HG02938 (cell line): Measurements from ENCODE around the gene CEACAM5.

Experiments used
- ATAC-seq: cut with Tn5 transposase; IDR thresholded peaks from one replicate; pipeline ENCODE4 v1.9.1; 2021; ENCODE audit warnings: mild to moderate bottlenecking, moderate library complexity; ENCODE audit not compliant: unreplicated experiment

CEACAM5 gene

DNA sequence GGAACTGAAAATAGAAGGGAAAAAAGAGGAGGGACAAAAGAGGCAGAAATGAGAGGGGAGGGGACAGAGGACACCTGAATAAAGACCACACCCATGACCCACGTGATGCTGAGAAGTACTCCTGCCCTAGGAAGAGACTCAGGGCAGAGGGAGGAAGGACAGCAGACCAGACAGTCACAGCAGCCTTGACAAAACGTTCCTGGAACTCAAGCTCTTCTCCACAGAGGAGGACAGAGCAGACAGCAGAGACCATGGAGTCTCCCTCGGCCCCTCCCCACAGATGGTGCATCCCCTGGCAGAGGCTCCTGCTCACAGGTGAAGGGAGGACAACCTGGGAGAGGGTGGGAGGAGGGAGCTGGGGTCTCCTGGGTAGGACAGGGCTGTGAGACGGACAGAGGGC, at the start of gene CEACAM5:
CEACAM5 (plus strand) TSS at position 146 of the 400 bp plus-strand sequence; CDS start at position 252, 106 bp downstream.
- no peak for ATAC-seq

DNA sequence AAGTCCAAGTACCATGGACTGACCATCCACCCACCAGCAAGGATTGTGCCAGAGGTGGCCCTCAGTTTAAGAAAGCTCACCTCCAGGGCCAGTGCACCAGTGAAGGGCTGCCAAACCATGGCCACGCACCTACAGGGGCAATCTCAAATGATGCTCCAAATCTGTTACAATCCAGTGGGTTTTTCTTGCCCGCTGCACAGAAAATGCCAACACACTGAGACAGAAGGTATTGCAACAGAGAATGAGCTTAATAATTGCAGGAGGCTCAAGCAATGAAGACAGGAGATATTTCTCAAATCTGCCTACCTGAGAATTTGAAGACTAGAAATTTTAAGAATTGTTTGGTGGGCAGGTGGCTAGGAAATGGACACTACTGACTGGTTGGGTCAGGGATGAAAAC, 42.4 kb upstream of the CEACAM5 start:
- no peak for ATAC-seq

DNA sequence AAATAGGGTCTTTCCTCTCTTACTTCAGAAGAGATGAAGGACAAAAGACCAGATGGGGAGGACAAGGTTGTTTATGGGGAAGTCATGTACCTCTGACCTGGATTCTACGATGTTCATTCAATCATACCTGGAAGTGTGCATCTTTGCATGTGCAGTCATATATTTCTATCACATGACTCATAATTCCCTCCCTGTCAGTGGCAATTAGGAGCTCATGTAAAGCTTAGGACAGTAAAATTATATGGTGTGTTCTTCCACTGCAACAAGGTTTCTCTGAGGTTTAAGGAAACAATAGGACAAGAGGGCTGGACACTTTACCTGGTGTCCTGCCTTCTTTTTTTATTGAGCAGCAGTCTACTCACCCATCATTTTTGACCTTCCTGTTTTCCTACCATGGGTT, 40.1 kb upstream of the CEACAM5 start:
- no peak for ATAC-seq

DNA sequence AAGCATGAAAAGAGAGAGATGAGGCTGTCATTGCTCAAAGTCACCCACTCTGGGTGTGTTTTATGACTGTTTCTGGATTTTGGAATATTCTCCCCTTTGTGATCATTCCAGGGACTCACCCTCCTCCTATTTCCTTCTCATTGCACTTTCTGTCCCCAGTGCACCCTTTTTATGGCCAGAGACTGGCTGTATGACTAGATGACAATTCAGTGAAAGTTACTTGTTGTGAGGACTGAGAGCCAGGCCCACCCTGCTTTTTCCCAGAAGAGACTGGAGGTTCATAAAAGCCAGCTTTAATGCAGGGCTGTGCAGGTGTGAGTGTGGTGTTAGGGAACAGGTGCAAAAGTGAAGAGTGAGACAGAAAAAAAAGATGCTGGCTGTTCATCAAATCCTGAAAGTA, 37.7 kb upstream of the CEACAM5 start:
- ATAC-seq, result no peak

DNA sequence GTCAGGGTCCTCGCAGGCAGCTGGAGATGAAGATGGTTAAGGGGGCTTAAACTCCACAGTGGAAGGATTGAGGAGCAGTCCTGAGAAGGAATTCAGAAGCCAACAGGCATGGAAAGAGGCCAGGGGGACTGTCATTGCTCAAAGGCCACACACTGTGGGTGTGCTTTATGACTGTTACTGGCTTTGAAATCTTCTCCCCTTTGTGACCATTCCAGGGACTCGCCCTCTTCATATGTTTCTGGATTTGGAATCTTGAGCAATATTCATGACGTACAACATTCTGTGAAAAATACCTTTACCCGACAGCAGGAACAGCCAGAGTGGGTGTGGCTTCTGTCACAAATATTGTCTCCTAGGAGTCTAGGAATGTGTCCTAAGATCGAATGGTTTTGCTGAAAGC, 36.9 kb upstream of the CEACAM5 start:
- no peak for ATAC-seq

DNA sequence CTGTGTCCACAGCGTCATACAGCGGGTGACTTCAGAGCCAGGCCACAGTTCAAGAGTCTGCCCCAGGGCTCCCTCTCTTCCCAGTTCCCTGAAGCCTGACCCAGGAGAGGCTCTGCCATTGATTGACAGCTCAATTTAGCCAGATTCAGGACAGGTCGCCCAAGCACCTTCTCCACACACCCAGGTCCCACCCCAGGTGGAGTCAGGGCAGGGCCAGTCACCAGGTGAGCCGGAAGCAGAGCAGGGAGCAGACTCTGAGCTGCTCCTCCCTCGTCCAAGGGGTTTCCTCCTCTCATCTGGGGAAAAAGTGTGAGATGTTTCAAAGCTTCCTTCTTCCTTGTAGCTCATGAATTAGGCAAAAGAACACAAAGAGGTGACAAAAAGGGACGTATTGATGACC, 26.0 kb upstream of the CEACAM5 start:
- no peak for ATAC-seq

DNA sequence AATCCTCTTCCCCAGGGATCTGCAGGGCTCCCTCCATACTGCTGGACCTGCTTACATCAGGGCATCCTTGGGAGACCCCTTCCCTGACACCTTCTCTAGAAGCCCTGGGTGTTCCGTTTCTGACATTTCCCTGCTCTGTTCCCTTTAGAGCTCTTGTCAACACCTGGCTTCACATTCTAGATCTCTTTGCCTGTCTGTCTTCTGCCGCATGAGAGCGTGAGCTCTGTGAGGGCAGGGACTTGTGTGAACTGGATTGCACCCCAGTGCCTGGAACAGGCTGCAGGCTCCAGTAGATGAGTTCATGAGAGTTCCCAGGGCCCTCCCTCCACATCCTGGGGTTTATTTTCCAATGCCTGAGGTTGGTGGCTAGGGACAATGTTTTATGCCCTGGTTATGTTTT, 21.0 kb upstream of the CEACAM5 start:
- no peak for ATAC-seq

DNA sequence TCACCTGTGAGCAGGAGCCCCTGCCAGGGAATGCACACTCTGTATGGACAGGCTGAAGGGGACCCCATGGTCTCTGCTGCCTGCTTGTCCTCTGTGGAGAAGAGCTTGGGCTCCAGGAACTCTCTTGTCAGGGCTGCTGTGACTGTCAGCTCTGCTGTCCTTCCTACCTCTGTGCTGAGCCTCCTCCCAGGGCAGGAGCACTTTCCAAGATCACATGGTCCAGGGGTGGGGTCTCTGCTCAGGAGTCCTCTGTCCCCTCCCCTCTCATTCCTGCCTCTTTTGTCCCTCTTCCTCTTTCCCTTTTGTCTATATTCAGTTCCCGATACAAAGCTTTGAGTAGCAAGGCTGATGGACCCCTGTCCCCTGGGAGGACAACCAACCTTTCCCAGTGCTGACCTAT, 20.3 kb upstream of the CEACAM5 start, which contains the start of gene CEACAM7:
CEACAM7 (minus strand) TSS at position 173 of the 400 bp plus-strand sequence; CDS start at position 68, 105 bp downstream.
- no peak for ATAC-seq

DNA sequence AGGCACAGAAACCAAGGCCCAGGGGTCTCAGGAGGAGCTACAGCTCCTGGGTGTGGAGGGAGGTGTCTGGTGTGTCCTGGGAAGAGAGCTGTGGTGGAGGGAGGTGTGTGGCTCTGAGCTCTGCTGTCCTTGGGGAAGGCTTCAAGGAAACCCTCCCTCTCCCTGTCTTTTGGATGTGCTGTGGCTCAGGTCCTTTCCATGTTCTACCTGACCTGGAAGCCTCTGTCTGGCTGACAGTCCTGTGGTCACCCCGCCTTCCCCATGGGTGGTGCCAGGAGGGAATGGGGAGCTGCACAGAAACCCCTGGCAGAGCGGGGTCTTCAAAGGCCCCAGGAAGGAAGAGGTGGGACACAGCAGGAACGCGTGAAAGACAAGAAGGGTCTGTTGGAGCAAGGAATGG, 19.7 kb upstream of the CEACAM5 start:
- ATAC-seq, result no peak

DNA sequence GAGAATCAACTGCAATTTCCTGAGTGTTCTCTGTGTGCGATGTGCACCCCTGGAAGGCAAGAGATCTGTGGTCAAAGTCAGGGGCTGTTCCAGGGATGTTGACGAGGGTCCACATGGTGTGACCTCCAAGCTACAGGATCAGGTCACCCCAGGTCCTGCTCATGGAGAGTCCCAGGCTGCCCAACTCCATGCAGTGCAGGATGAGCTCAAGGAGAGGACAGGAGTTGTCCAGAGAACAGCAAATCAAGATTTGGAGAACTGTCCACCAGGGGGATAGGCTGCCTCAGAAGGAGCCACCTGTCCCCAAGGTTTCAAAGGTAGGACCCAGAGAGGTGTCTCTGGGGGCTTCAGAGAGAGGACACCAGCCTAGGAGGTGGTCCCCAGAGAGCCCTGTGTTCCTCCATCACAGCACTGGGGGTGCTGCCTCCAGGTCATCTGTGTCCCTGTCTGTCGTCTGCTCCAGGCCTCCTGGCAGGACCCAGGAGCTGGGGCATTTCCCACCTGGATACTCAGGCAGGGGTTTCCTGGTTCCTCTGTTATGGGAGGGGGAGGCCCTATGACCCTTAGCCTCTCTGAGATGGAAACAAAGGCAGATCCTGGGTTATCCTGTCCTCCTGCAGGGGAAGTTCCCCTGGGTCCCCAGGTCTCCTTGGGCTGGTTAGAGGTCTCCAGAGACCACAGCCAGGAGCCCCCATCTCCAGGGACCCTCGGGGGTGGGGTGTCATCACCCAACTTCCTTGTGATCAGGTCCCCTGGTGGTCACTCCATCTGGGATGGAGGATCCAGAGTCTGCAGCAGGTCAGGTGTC, 18.2 kb upstream of the CEACAM5 start:
- ATAC-seq, result no peak

DNA sequence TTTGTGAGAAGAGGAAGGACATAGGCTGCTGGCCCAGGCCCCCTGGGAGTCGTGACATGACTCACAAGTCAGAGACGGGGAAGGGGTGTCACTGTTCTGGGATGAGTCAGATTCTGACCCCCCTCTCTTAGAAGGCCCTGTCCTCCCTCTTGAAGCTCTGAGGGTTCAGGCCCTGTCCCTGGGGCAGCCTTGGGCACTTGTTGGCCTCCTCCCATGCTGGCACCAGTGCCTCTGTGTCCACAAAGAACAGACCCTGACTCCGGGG, 17.7 kb upstream of the CEACAM5 start:
- no peak for ATAC-seq

DNA sequence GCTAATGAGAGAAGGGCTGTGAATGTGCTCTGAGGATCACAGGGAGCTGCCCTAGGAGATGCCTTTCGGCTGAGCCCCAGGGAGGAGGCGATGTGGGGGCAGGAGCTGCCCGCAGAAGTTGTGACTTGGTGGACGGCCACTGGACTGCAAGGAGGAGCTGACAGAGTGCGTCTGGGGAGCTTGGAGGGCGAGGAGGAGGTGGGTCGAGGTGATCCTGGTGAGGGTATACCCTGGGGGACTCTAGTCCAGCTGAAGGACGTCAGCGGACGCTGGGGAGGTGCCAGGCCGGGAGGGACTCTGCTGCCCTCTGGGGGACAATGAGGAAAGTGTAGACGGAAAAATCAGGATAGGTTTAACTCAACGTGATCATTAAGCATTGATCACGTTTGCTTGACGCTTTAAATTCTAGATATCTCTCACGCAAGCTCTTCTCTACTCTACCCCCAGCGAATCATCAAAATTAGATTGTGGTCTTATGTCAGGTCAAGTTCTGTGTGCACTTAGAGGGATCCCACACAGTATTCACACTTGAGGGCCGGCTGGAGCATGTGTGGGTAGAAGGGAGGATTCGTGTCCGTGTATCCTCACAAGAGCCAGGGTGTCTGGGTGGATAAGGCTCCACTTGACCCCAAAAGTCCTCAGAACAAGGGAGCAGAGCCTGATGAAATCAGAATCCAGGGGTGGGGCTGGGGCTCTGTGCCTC, 17.0 kb upstream of the CEACAM5 start:
- ATAC-seq, result no peak

DNA sequence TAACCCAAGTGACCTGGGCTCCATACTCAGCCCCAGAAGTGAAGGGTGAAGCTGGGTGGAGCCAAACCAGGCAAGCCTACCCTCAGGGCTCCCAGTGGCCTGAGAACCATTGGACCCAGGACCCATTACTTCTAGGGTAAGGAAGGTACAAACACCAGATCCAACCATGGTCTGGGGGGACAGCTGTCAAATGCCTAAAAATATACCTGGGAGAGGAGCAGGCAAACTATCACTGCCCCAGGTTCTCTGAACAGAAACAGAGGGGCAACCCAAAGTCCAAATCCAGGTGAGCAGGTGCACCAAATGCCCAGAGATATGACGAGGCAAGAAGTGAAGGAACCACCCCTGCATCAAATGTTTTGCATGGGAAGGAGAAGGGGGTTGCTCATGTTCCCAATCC, 14.2 kb upstream of the CEACAM5 start:
- no peak for ATAC-seq

DNA sequence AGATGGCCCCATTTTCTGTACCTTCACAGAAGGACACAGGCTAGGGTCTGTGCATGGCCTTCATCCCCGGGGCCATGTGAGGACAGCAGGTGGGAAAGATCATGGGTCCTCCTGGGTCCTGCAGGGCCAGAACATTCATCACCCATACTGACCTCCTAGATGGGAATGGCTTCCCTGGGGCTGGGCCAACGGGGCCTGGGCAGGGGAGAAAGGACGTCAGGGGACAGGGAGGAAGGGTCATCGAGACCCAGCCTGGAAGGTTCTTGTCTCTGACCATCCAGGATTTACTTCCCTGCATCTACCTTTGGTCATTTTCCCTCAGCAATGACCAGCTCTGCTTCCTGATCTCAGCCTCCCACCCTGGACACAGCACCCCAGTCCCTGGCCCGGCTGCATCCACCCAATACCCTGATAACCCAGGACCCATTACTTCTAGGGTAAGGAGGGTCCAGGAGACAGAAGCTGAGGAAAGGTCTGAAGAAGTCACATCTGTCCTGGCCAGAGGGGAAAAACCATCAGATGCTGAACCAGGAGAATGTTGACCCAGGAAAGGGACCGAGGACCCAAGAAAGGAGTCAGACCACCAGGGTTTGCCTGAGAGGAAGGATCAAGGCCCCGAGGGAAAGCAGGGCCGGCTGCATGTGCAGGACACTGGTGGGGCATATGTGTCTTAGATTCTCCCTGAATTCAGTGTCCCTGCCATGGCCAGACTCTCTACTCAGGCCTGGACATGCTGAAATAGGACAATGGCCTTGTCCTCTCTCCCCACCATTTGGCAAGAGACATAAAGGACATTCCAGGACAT, 13.4 kb upstream of the CEACAM5 start:
- ATAC-seq, result no peak

DNA sequence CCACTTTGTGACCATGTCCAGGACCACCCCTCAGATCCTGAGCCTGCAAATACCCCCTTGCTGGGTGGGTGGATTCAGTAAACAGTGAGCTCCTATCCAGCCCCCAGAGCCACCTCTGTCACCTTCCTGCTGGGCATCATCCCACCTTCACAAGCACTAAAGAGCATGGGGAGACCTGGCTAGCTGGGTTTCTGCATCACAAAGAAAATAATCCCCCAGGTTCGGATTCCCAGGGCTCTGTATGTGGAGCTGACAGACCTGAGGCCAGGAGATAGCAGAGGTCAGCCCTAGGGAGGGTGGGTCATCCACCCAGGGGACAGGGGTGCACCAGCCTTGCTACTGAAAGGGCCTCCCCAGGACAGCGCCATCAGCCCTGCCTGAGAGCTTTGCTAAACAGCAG, 12.7 kb upstream of the CEACAM5 start:
- no peak for ATAC-seq

DNA sequence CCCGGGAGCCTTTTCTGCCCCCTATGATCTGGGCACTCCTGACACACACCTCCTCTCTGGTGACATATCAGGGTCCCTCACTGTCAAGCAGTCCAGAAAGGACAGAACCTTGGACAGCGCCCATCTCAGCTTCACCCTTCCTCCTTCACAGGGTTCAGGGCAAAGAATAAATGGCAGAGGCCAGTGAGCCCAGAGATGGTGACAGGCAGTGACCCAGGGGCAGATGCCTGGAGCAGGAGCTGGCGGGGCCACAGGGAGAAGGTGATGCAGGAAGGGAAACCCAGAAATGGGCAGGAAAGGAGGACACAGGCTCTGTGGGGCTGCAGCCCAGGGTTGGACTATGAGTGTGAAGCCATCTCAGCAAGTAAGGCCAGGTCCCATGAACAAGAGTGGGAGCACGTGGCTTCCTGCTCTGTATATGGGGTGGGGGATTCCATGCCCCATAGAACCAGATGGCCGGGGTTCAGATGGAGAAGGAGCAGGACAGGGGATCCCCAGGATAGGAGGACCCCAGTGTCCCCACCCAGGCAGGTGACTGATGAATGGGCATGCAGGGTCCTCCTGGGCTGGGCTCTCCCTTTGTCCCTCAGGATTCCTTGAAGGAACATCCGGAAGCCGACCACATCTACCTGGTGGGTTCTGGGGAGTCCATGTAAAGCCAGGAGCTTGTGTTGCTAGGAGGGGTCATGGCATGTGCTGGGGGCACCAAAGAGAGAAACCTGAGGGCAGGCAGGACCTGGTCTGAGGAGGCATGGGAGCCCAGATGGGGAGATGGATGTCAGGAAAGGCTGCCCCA, 11.8 kb upstream of the CEACAM5 start:
- no peak for ATAC-seq

DNA sequence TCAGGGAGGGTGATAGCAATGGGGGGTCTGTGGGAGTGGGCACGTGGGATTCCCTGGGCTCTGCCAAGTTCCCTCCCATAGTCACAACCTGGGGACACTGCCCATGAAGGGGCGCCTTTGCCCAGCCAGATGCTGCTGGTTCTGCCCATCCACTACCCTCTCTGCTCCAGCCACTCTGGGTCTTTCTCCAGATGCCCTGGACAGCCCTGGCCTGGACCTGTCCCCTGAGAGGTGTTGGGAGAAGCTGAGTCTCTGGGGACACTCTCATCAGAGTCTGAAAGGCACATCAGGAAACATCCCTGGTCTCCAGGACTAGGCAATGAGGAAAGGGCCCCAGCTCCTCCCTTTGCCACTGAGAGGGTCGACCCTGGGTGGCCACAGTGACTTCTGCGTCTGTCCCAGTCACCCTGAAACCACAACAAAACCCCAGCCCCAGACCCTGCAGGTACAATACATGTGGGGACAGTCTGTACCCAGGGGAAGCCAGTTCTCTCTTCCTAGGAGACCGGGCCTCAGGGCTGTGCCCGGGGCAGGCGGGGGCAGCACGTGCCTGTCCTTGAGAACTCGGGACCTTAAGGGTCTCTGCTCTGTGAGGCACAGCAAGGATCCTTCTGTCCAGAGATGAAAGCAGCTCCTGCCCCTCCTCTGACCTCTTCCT, 11.1 kb upstream of the CEACAM5 start:
- ATAC-seq, result no peak

DNA sequence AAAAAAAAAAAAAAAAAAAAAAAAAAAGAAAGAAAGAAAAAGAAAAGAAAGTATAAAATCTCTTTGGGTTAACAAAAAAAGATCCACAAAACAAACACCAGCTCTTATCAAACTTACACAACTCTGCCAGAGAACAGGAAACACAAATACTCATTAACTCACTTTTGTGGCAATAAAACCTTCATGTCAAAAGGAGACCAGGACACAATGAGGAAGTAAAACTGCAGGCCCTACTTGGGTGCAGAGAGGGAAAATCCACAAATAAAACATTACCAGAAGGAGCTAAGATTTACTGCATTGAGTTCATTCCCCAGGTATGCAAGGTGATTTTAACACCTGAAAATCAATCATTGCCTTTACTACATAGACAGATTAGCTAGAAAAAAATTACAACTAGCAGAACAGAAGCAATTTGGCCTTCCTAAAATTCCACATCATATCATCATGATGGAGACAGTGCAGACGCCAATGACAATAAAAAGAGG, 9.6 kb upstream of the CEACAM5 start:
- no peak for ATAC-seq

DNA sequence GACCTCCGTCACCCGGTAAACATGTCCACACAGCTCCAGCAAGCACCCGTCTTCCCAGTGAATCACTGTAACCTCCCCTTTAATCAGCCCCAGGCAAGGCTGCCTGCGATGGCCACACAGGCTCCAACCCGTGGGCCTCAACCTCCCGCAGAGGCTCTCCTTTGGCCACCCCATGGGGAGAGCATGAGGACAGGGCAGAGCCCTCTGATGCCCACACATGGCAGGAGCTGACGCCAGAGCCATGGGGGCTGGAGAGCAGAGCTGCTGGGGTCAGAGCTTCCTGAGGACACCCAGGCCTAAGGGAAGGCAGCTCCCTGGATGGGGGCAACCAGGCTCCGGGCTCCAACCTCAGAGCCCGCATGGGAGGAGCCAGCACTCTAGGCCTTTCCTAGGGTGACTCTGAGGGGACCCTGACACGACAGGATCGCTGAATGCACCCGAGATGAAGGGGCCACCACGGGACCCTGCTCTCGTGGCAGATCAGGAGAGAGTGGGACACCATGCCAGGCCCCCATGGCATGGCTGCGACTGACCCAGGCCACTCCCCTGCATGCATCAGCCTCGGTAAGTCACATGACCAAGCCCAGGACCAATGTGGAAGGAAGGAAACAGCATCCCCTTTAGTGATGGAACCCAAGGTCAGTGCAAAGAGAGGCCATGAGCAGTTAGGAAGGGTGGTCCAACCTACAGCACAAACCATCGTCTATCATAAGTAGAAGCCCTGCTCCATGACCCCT, 9.0 kb upstream of the CEACAM5 start:
- no peak for ATAC-seq

DNA sequence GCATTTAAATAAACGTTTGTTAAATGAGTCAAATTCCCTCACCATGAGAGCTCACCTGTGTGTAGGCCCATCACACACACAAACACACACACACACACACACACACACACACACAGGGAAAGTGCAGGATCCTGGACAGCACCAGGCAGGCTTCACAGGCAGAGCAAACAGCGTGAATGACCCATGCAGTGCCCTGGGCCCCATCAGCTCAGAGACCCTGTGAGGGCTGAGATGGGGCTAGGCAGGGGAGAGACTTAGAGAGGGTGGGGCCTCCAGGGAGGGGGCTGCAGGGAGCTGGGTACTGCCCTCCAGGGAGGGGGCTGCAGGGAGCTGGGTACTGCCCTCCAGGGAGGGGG, 8.5 kb upstream of the CEACAM5 start:
- no peak for ATAC-seq
